Neutrophil (primary cell): ENCODE measurements around the gene NINL.

ENCODE experiments used
- H3K27ac ChIP-seq: fragments of 200-600 bp; sonication (generic); 2 replicates; pipeline ENCODE4 v1.5.1; 2016; ENCODE audit warnings: mild to moderate bottlenecking, moderate library complexity
- H3K27me3 ChIP-seq: fragments of 200-600 bp; sonication (generic); 2 replicates; pipeline ENCODE4 v1.6.0; 2016; ENCODE audit warnings: mild to moderate bottlenecking
- H3K36me3 ChIP-seq: fragments of 200-600 bp; sonication (generic); 2 replicates; pipeline ENCODE4 v1.5.1; 2017
- H3K4me1 ChIP-seq, 2 experiments: fragments of 200-600 bp in 1 of 2; sonication (generic) in 1 of 2; 1 replicate in 1 of 2; 2 replicates in 1 of 2; pipeline versions ENCODE4 v1.5.1 to v1.6.1; 2013 to 2016; ENCODE audit warnings: low read depth in 1 of 2, low read length in 1 of 2, mild to moderate bottlenecking in 1 of 2, moderate library complexity in 1 of 2; ENCODE audit not compliant: control insufficient read depth in 1 of 2, insufficient read depth in 1 of 2
- H3K4me3 ChIP-seq, 2 experiments: fragments of 200-600 bp in 1 of 2; sonication (generic) in 1 of 2; 1 replicate in 1 of 2; 2 replicates in 1 of 2; pipeline ENCODE4 v1.5.1; 2013 to 2016; ENCODE audit warnings: low read depth in 1 of 2, low read length in 1 of 2, mild to moderate bottlenecking in 1 of 2, moderate library complexity in 1 of 2
- H3K9me3 ChIP-seq: fragments of 200-600 bp; sonication (generic); 2 replicates; pipeline ENCODE4 v1.5.1; 2016
- CTCF ChIP-seq: fragments of 200-600 bp; sonication (generic); IDR thresholded peaks from 2 replicates; pipeline ENCODE4 v1.5.1; 2016; ENCODE audit warnings: antibody characterized with exemption

Gene NINL

GRCh38 chr20:25471020-25471419 lies 114.3 kb downstream of the NINL start:
- H3K36me3 ChIP-seq = no peaks in the 10 kb centered on the region
- no peak overlapping the region for H3K27ac ChIP-seq
- H3K9me3 ChIP-seq = no peaks in the 10 kb centered on the region
- TF ChIP-seq CTCF = no peak
- H3K4me3 ChIP-seq = no peak overlapping the region
- no peaks in the 10 kb centered on the region for H3K4me1 ChIP-seq
- H3K27me3 ChIP-seq = no peaks in the 10 kb centered on the region

GRCh38 chr20:25470045-25470444 lies 115.3 kb downstream of the NINL start:
- no peak overlapping the region for H3K27ac ChIP-seq
- H3K4me3 ChIP-seq = no peak overlapping the region
- H3K27me3 ChIP-seq = no peaks in the 10 kb centered on the region
- H3K36me3 ChIP-seq = no peaks in the 10 kb centered on the region
- no peaks in the 10 kb centered on the region for H3K9me3 ChIP-seq
- TF ChIP-seq CTCF = no peak
- H3K4me1 ChIP-seq = no peaks in the 10 kb centered on the region

GRCh38 chr20:25469558-25469957 lies 115.8 kb downstream of the NINL start:
- no peaks in the 10 kb centered on the region for H3K9me3 ChIP-seq
- H3K27me3 ChIP-seq = no peaks in the 10 kb centered on the region
- H3K27ac ChIP-seq = no peak overlapping the region
- H3K4me3 ChIP-seq = no peak overlapping the region
- no peak for TF ChIP-seq CTCF
- no peaks in the 10 kb centered on the region for H3K36me3 ChIP-seq
- H3K4me1 ChIP-seq = no peaks in the 10 kb centered on the region

- H3K9me3 ChIP-seq = no peaks in the 10 kb centered on the region
- H3K36me3 ChIP-seq = no peaks in the 10 kb centered on the region
- no peaks in the 10 kb centered on the region for H3K4me1 ChIP-seq
- TF ChIP-seq CTCF = no peak
- no peaks in the 10 kb centered on the region for H3K27me3 ChIP-seq
- H3K27ac ChIP-seq = no peak overlapping the region
- H3K4me3 ChIP-seq = no peak overlapping the region
Measured at GRCh38 chr20:25468126-25469075, 116.9 kb downstream of the NINL start.

- no peaks in the 10 kb centered on the region for H3K36me3 ChIP-seq
- H3K9me3 ChIP-seq = no peaks in the 10 kb centered on the region
- H3K4me3 ChIP-seq = no peak overlapping the region
- H3K27ac ChIP-seq = no peak overlapping the region
- H3K27me3 ChIP-seq = no peaks in the 10 kb centered on the region
- TF ChIP-seq CTCF = no peak
- H3K4me1 ChIP-seq = no peaks in the 10 kb centered on the region
Measured at GRCh38 chr20:25467441-25467840, 117.9 kb downstream of the NINL start.
